Fibroblast of lung (primary cell): Measurements from ENCODE around the gene ABR.

Experiments used
- EZH2 ChIP-seq: IDR thresholded peaks from 2 replicates; pipeline ENCODE4 v1.5.1; 2012; ENCODE audit warnings: low read length, control low read depth, mild to moderate bottlenecking; ENCODE audit errors: missing control alignments
- TF ChIP-seq, protein P1 (sequence below), 2 donors: IDR thresholded peaks in 1 of 2; conservative IDR thresholded peaks in 1 of 2; 1 replicate in 1 of 2; 2 replicates in 1 of 2; pipeline ENCODE4 v1.5.1; 2011 to 2012; ENCODE audit warnings: low read length in 2 of 2, control low read depth in 1 of 2, inconsistent platforms in 1 of 2, low read depth in 1 of 2, mild to moderate bottlenecking in 1 of 2

DNA sequence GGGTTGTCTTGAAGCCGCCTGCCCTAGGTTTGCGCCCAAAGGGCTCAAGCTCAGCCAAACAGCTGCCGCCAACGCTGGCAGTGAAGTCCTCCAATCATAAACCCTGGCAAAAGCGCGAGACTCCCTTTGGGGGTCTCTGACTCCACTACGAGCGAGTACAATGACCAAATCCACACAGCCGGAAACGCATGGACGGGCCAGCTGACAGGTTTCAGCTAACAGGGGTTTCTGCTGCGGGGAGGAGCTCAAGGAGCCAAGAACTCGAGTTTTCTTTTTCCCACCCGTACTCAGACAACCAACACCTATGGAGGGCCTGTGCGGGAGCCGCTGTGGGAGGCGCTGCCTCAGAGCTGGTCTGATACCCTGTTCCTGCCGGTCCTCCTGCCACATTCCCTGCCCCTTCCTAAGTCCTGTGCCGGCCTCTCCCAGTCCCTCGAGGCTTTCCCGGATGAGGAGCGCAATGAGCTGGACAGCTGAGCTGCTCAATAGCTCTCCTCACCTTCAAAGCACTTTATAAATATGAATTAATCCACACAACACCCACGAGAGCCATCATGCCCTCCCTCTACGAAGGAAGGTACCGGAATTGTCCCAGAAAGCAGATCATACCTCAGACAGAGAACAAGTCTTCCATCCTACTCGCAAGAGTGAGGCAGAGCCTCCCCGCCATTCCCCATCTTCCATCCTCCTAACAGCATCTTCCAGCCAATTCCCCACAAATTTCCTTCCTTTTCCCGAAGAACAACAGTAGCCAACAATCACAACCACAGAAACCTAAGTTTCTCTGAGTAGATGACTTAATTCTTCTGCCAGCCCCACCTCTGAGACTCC is 6.1 kb downstream of the ABR start:
- TF ChIP-seq, protein P1, sequence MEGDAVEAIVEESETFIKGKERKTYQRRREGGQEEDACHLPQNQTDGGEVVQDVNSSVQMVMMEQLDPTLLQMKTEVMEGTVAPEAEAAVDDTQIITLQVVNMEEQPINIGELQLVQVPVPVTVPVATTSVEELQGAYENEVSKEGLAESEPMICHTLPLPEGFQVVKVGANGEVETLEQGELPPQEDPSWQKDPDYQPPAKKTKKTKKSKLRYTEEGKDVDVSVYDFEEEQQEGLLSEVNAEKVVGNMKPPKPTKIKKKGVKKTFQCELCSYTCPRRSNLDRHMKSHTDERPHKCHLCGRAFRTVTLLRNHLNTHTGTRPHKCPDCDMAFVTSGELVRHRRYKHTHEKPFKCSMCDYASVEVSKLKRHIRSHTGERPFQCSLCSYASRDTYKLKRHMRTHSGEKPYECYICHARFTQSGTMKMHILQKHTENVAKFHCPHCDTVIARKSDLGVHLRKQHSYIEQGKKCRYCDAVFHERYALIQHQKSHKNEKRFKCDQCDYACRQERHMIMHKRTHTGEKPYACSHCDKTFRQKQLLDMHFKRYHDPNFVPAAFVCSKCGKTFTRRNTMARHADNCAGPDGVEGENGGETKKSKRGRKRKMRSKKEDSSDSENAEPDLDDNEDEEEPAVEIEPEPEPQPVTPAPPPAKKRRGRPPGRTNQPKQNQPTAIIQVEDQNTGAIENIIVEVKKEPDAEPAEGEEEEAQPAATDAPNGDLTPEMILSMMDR (conservative IDR thresholded peaks at IDR 0.05 in 1 of 2, IDR thresholded peaks at IDR 0.05 in 1 of 2; ENCODE audit: low read depth in 1 of 2, low read length in 2 of 2) = no peak
- no peak for TF ChIP-seq EZH2
